IPS-18c (cell line): ENCODE measurements around the gene RASSF5.

Experiments used
- H3K4me3 ChIP-seq: 2 replicates; pipeline ENCODE4 v1.7.0; 2013; ENCODE audit warnings: low read depth, mild to moderate bottlenecking, low read length, moderate library complexity; ENCODE audit not compliant: insufficient read depth
- H3K9me3 ChIP-seq: one replicate; pipeline ENCODE4 v1.6.1; 2013; ENCODE audit warnings: mild to moderate bottlenecking, low read length, moderate library complexity; ENCODE audit not compliant: control insufficient read depth, insufficient read depth

The RASSF5 gene

GRCh38 chr1:206507284-206508129 is at the start of gene RASSF5:
Gene RASSF5 (plus strand): TSS chr1:206507531. CDS start chr1:206507603, 72 bp downstream.
- no peaks in the 10 kb centered on the region for H3K9me3 ChIP-seq
- peak within 1 kb of the TSS; percentile 49 for H3K4me3 ChIP-seq

- Histone ChIP-seq H3K9me3 (no peaks in the 10 kb centered on the region), H3K4me3 (no peak overlapping the region)
Observed at GRCh38 chr1:206459703-206460102, 47.6 kb upstream of the RASSF5 start.

- Histone ChIP-seq H3K4me3 (no peak overlapping the region), H3K9me3 (no peaks in the 10 kb centered on the region)
Observed at GRCh38 chr1:206460836-206461426, 46.4 kb upstream of the RASSF5 start.

- Histone ChIP-seq H3K9me3 (no peaks in the 10 kb centered on the region), H3K4me3 (no peak overlapping the region)
Observed at GRCh38 chr1:206461602-206462455, 45.5 kb upstream of the RASSF5 start.

GRCh38 chr1:206463137-206463536 is 44.2 kb upstream of the RASSF5 start:
- no peaks in the 10 kb centered on the region for H3K9me3 ChIP-seq
- H3K4me3 ChIP-seq: no peak overlapping the region

GRCh38 chr1:206463911-206464310 is 43.4 kb upstream of the RASSF5 start:
- Histone ChIP-seq H3K9me3 (no peaks in the 10 kb centered on the region), H3K4me3 (no peak overlapping the region)

- H3K4me3 ChIP-seq: no peak overlapping the region
- no peaks in the 10 kb centered on the region for H3K9me3 ChIP-seq
Observed at GRCh38 chr1:206464456-206464964, 42.8 kb upstream of the RASSF5 start.

GRCh38 chr1:206465951-206466350 is 41.4 kb upstream of the RASSF5 start:
- no peak overlapping the region for H3K4me3 ChIP-seq
- H3K9me3 ChIP-seq: no peaks in the 10 kb centered on the region

GRCh38 chr1:206466840-206467649 is 40.3 kb upstream of the RASSF5 start:
- no peak overlapping the region for H3K4me3 ChIP-seq
- no peaks in the 10 kb centered on the region for H3K9me3 ChIP-seq

- no peaks in the 10 kb centered on the region for H3K9me3 ChIP-seq
- H3K4me3 ChIP-seq: no peak overlapping the region
Observed at GRCh38 chr1:206467915-206468314, 39.4 kb upstream of the RASSF5 start.

- H3K4me3 ChIP-seq: no peak overlapping the region
- no peaks in the 10 kb centered on the region for H3K9me3 ChIP-seq
Observed at GRCh38 chr1:206468571-206468970, 38.8 kb upstream of the RASSF5 start.

- Histone ChIP-seq H3K9me3 (no peaks in the 10 kb centered on the region), H3K4me3 (no peak overlapping the region)
Observed at GRCh38 chr1:206469411-206469932, 37.9 kb upstream of the RASSF5 start.

GRCh38 chr1:206469933-206470691 is 37.2 kb upstream of the RASSF5 start, which contains the start of gene IKBKE:
Gene IKBKE (plus strand): TSS chr1:206470476. CDS start chr1:206473228, 2,752 bp downstream.
- H3K9me3 ChIP-seq: no peaks in the 10 kb centered on the region
- H3K4me3 ChIP-seq: peak within 1 kb of the TSS; percentile 61

GRCh38 chr1:206470692-206471414 is 36.5 kb upstream of the RASSF5 start:
- H3K9me3 ChIP-seq: no peaks in the 10 kb centered on the region
- H3K4me3 ChIP-seq: peak overlapping the region; percentile 61

GRCh38 chr1:206471415-206471801 is 35.9 kb upstream of the RASSF5 start:
- H3K4me3 ChIP-seq: peak overlapping the region; percentile 61
- H3K9me3 ChIP-seq: no peaks in the 10 kb centered on the region
